ENCODE measurements around the gene CHD5.

CHD5 gene

GRCh38 chr1:6172549-6172948, 7.6 kb downstream of the CHD5 start:
- no peak for DNase-seq

- peak in 1 of 2 donors; percentile 23 for DNase-seq
These were observed 8.5 kb downstream of the CHD5 start for GRCh38 chr1:6171548-6172124.

GRCh38 chr1:6170742-6171201, 9.3 kb downstream of the CHD5 start:
- DNase-seq: peak; percentile 4 to 25

- no peak for DNase-seq
These were observed 9.9 kb downstream of the CHD5 start for GRCh38 chr1:6170116-6170741.

GRCh38 chr1:6168947-6169586, 11.1 kb downstream of the CHD5 start:
- DNase-seq: no peak

GRCh38 chr1:6167391-6168303, 12.5 kb downstream of the CHD5 start:
- DNase-seq: no peak

GRCh38 chr1:6166655-6167390, 13.3 kb downstream of the CHD5 start:
- DNase-seq: no peak

GRCh38 chr1:6166221-6166620, 13.9 kb downstream of the CHD5 start:
- no peak for DNase-seq

GRCh38 chr1:6165441-6165985, 14.6 kb downstream of the CHD5 start:
- DNase-seq: no peak

- DNase-seq: no peak
These were observed 15.1 kb downstream of the CHD5 start for GRCh38 chr1:6165027-6165426.

- DNase-seq: no peak
These were observed 16.0 kb downstream of the CHD5 start for GRCh38 chr1:6163973-6164617.

GRCh38 chr1:6163191-6163972, 16.7 kb downstream of the CHD5 start:
- no peak for DNase-seq

GRCh38 chr1:6162773-6163172, 17.3 kb downstream of the CHD5 start:
- no peak for DNase-seq

GRCh38 chr1:6162341-6162740, 17.8 kb downstream of the CHD5 start:
- no peak for DNase-seq

- DNase-seq: no peak
These were observed 21.9 kb downstream of the CHD5 start for GRCh38 chr1:6158181-6158580.

GRCh38 chr1:6157528-6158174, 22.5 kb downstream of the CHD5 start:
- no peak for DNase-seq

- DNase-seq: no peak
These were observed 23.0 kb downstream of the CHD5 start for GRCh38 chr1:6157132-6157527.

GRCh38 chr1:6154525-6155319, 25.4 kb downstream of the CHD5 start:
- no peak for DNase-seq

GRCh38 chr1:6152882-6153281, 27.2 kb downstream of the CHD5 start:
- DNase-seq: no peak

GRCh38 chr1:6152181-6152580, 27.9 kb downstream of the CHD5 start:
- DNase-seq: no peak

Data from inflammatory macrophage treated with lipopolysaccharide for 1 hour (primary cell).